ELF-1 (cell line): Measurements from ENCODE around the gene TMEM250.
A peak's percentile ranks its signal among the peaks of the same experiment; 100 is the strongest.
"Not testable (repeated sequence)": the region's sequence is repeated elsewhere in the genome, so short reads cannot be mapped to it uniquely, and the experiment has no call there.

Experiments used
- DNase-seq: peaks from one replicate; pipeline ENCODE4 v3.0.0-alpha.2; 2016; ENCODE audit warnings: low read depth, low spot score

The TMEM250 gene

DNA sequence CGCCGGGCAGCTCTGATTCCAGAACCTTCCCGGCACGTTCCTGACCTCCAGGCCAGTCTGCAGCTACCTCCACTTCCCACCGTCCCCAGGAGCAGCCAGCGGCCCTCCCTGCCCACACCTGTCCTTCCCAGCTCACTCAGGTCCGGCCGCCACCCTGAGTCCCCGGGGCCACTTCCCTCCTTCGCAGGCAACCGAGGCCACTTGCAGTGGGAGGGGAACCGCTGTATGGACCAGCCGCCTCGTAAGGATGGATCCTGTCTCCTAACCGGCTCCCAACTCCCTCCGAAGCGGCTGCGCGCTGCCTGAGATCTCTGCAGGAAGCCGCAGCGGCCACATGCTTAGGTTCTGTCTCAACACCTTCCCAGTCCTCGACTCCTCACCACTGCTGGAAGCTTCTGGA, 7.5 kb downstream of the TMEM250 start:
- DNase-seq = no peak

DNA sequence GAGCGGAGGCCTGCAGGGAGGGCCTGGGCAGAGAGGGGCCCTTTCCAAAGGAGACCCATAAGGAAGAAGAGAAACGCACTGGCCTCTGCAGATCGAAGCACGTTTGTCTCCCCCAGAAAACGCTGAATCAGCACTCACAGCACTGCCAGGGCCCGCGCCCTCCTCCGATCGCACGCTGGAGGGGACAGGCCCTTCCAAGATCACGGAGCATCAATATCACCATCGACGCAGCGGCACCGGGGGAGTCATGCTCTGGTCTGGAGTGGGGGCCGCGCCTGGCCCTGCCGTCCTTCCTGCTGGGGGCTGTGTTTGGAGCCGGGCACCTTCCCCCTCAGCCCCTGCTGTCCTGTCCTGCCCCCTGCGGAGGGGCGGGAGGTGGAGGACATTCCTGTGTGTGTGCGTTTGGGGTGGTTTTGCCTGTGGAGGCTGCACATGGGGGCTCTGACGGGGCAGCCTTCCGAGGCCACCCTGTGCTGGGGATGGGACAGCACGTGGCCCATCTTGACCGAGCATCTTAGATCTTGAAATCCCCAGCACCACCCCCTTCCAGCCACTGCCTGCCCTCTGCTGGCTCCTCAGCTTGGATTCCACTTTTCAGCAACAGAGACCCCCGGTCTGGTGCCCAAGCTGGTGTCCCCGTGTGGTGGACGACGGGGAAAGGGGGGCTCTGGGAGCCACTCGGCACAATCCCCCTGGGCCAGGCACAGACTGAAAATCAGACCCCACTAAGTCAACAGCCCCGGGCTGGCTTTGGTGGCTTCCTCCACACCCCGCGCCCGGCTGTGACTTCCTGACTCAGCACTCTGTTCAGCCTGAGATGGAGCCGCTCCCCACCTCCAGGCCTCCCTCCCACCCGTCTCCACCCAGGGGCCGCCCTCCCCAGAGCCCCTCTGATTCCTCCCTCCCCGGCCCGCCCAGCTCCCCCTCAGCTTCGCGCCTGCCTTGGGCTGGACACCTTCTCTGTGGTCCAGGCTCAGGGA, 8.3 kb downstream of the TMEM250 start:
- DNase-seq = peak; percentile 67

DNA sequence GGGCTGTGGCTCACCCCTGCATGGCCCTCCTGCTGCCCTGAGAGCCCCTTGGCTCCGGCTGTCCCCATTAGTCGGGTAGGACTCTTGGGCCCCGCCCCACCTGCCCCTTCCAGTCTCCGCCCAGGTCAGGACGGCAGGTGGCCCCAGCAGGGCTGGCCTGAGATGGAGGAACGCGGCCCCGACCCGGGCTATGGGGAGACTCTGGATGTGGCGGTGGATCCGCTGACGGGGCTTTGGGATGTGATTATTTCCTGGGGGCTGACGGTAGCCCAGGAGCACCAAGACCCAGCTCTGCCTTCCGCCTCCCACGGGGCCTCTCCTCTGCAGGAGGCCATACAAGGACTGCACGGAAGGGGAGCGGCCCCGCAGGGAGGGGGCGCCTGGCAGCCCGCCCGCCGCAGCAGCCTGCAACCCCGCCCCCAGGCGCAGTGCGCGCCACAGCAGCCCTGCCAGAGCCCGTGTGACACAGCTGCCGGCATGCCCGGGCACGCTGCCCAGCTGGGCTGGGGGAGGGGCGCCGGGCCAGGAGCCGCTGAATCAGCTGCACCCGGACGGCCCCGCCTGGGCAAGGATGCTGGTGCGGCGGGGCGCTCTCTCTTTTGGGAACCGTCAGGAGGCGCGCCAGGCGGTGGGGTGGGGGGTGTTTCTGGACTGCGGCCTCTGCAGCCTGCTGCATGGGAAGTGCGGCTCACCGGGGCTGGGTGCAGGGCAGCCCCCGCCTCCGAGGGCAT, 9.2 kb downstream of the TMEM250 start:
- DNase-seq = peak; percentile 78

DNA sequence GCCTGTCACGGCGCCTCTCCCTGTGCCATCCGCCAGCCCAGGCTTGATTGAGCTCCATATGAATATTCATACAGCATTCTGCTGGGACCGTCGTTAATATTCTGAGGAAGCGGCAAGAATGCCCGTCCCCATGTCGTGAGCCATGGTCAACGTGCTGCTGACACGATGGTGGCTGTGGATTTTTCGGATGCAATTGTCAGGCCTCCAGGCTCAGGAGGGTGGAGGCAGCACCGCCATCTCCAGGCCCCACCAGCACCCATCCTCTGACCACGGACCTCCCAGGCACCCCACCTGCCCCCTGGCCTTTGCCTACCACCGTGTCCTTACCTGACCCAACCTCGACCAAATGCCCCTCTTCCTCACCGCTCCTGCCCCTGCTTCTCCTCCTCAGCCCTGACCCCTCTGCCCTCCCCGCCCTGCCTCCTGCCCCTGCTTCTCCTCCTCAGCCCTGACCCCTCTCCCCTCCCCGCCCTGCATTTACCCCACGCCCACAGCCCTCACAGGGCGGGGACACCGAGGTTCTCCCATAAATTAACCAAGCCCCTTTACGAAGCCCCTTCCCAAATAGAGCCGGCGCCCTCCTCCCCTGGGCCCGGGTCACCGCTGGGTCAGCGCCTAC, 9.9 kb downstream of the TMEM250 start:
- DNase-seq = no peak

DNA sequence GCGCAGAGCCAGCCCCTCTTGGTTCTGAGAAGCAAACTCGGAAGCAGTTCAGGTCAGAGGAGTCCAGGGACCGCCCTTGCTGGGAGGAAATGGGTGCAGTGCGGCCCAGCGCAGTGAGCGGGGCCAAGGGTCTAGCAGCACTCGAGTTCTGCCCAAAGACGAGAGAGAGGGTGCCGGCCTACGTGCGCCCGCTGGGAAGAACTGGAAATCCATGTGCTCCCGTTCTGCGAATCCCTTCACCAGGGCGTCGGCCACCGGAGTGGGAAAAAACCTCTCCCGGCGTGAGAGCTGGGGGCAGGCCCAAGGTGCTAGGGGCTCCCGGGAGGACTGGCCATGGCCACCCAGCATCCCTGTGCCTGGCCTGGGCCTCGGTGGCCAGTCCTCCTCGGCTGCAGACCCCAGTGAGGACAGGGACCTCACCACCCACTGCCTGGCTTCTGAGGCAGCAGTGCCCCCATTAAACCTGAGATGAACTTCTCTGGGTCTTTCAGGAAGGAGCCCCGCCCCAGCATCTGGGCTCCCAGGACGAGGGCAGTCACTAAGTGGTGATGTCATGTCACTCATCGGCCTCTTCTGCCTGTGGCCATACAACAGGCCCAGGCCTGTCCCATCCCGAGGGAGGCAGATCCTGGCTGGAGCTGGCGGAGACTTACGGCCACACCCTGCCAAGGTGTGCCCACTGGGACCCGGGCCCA, 10.6 kb downstream of the TMEM250 start:
- no peak for DNase-seq

DNA sequence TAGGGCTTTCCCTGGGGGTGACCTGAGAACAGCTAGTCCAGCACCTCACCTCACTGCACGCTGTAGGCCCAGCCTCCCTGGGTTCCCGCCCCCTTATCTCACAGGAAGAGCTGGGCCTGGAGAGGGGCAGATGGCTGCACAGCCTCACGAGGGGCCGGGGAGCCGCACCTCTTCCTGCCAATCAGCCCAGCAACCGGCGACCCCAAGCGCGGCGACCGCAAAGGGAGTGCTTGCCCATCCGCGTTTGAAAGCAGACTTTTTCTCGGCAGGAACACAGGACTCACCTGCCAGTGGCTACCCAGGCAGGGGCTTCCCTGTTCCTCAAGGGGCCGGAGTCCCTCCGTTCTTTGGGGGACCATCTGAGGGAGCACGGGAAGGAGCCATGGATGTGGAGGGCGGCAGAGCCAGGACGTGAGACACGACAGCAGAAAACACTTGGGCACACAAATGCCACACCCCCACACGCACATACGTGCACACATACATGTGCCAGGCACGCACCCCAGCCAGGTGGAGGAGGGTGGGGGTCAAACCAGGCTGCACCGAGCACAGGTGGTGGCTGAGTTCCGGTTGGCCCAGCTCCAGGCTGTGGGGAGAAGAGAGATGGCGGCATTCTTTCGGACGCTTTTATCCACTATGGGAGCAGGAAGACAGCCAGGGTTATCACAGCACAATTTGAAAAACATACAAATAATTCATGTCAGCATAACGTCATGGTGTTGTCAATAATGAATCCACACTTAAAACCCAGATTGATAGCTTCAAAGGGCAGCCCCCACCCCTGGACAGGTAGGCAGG, 11.3 kb downstream of the TMEM250 start:
- no peak for DNase-seq

DNA sequence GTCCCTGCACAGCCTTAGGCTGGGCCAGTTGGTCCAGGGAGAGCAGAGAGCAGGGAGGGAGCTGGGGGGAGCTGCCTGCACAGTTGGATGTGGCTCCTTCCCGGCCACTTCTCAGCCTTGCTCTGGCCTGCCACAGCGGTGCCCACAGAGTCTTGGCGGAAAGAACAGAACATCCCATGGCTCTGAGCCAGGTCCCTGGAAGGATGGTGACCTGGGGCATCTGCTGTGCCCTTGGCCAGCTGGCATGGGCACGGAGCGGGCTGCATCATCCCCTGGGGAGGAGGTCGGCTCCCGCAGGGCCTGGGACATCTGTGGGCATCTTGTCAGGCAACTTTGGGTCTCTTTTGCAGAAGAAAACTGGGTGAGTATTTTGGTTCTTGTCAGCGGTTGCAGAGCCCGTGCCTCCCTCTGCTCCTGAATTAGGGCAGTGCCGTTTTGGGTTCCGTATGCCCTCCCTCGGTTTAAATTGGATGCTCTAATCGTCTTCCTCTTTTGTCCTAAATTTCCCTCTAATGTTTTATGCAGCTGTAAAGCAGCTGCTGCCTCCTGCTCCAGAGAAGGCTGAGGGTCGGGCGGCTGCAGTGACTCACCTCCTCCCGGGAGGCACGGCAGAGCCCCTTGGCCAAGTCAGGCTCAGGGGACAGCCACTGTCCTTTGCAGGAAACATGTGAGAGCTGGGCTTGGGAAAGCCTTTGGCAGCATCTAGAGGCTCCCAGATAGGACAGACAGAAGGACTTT, 13.1 kb downstream of the TMEM250 start:
- no peak for DNase-seq

DNA sequence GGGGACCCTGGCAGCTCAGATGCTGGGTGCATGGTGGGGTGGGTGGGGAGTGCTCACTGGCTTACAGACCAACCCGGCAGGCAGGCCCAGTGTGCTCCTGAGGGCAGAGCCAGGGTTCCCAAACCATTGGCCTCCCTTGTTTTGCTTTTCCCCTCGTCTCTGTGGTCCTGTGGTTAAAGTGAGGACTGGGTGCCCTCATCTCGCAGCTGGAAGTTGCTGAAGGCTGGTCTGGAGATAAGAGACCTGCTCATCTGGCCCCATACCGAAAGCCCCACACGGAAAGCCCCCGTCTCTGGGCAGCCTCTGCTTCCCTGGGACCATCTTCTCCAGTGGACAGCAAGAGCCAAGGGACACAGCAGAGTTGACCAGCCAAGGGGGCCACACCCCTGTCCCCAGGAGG, 13.8 kb downstream of the TMEM250 start:
- DNase-seq = no peak

DNA sequence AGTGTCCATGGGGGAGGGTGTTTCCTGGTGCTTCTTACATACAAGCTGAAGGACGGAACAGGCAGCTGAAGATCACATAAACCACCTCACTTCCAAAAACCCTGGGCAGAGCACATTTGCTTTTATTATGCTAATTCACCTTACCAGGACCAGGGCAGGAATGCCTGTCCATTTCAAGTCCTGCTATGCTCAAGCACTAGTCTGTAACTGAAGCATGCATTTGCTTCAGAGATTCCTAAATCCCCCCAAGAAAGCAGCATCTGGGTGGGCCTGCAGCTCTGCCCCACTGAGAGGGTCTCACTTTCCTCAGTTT, 14.2 kb downstream of the TMEM250 start:
- DNase-seq = no peak

DNA sequence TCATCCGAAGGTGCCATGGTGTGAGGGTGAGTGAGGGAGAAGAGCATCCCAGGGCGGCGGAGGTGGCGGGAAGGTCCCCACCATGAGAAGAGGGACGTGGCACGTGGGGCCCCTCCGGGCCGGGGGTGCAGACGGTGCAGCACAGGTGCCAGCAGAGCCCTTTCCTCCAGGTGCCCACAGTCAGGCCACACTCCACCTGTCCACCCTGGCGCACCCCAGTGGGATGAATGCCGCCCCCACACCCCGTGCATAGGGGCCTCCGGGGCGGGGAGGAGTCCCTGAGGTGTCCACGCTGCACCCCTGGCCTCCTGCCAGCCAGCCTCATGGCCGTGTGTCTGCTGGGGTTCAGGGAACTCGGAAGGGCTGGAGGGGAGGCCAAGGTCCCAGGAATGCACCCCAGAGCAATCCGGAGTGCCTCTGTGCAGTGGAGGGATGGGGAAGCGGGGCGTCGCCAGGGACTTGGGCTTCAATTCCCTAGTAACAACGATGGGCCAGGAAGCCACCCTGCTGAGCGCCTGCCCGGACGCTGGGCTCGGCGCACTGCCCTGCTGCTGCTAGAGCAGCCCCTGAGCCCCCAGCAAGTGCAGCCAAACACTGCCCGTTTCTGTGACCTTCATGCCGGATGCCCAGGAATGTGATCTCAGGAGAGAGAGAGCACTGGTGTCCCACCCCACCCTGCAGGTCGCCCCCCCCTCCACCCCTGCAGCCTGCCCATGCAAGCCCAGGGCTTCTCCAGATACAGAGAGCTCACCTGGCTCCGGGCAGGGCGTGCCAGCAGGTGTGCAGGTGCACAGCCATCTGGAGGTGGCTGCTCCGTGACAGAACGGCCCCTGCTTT, 14.8 kb downstream of the TMEM250 start:
- no peak for DNase-seq

DNA sequence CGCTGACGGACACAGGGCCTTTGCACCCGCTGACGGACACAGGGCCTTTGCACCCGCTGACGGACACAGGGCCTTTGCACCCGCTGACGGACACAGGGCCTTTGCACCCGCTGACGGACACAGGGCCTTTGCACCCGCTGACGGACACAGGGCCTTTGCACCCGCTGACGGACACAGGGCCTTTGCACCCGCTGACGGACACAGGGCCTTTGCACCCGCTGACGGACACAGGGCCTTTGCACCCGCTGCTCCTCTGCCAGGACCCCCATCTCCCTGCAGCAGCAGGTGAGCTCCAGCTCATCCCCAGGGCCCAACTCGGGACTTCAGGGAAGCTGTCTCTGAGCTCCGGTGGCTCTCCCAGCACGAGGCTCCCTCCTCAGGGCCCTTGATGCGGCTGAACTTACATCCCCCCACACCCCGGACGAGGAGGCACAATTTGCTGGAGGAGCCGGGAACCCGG, 17.0 kb downstream of the TMEM250 start:
- not testable (repeated sequence) for DNase-seq

DNA sequence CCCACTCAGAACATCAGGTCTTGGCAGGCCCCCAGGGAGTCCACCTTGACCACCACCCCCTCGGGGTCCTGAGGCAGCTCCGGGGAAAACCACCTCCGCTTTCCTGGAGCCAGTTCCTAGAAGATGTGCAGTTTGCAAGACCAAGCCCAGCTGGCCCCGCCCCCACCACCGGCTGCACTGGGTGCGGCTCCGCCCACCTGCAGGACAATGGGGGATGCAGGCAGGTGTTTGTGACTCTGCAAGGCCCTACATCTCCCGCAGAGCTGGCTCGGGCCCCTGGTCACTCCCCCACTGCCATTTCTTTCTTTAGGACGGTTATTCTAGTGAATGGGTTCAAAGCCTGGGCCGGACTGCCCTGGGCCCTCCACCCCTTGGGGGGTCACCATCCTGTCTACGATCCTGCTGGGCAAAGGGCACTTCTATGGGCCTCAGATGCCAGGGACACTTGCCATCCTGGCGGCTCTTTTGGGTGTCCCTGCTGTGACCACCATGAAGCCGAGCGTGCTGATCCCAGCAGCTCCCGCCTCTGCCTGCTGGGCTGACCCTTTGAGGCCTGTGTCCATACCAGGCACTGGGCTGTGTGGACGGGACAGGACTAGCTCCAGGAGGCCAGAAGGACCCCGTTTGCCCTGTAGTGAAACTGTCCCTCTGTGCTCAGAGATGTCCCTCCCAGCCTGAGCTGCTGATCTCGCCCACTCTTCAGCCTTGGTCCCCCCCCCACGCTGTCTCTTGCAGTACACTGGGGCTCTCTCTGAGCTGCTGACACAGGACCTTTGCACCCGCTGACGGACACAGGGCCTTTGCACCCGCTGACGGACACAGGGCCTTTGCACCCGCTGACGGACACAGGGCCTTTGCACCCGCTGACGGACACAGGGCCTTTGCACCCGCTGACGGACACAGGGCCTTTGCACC, 17.7 kb downstream of the TMEM250 start:
- peak; percentile 84 for DNase-seq

DNA sequence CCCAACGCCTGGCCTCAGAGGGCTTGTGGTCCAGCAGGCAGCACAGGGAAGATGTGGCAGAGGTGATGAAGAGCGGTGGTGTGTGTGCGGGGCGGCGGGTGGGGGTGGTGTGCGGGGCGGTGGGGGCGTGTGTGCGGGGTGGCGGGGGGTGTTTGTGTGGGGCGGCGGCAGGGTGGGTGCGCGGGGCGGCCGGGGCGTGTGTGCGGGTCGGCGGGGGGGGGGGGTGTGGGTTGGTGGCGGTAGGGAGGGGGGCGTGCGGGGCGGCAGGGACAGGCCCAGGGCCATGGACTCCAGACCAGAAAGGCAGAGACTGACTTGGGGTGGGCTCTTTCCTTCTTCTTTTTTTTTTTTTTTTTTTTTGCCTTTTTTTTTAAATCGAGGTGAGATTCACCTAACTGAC, 19.1 kb downstream of the TMEM250 start:
- no peak for DNase-seq

DNA sequence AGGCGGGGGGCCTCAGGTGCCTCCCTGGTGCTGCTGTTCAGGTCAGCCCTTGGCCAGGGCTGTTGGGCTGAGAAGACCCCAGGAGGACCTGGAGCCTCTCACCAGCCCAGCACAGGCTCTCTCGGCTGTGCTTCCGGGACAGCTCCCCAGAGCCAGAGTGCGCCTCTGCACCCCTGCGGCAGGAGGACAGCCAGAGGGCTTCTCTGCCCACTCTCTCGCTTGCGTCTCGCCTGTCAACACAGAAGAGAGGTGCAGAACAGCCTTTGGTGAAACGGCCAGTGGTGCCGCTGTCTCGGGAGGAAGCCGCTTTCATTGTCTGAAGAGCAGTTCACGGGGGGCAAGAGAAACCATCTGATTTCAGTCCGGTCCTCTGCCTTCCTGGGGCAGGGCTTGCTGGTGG, 19.8 kb downstream of the TMEM250 start:
- no peak for DNase-seq

DNA sequence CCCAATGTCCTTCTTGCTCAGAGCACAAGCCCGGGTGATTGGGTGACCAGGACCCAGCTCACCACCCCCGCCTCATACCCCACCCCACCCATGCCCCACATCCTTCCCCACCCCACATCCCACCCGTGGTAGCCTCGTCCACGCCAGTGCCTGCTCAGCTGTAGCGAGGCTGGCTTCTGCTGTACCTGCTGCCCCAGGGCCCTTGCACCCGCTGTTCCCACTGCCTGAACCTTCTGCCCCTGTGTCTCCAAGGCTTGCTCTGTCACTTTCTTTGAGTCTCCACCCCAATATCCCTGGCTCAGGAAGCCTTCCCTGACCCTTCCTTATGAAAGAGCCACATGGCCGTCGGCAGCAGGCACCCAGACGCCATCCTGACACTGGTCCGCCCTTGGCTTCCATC, 20.5 kb downstream of the TMEM250 start:
- no peak for DNase-seq

DNA sequence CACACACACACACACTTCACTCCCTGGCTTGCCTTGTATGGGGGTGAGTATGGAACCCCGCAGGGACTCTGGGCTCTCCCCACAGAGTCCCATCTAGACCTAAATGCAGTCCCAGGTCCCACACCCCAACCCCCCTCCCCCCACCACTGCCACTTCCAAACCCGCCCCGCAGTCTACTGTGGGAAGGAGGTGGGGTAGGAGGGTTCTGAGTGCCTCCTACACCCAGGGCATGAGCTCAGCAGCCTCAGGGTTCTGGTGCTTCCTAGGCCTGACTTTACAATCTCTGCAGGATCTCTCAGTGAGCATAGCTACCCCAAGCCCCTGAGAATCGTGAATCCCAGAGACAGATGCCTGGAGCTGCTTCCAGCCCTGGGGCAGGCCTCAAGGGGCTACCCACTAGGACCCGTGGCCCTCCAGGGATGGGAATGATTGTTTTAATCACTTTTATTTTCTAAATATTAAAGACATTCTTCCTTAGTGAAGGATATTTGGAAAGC, 22.1 kb downstream of the TMEM250 start:
- no peak for DNase-seq

DNA sequence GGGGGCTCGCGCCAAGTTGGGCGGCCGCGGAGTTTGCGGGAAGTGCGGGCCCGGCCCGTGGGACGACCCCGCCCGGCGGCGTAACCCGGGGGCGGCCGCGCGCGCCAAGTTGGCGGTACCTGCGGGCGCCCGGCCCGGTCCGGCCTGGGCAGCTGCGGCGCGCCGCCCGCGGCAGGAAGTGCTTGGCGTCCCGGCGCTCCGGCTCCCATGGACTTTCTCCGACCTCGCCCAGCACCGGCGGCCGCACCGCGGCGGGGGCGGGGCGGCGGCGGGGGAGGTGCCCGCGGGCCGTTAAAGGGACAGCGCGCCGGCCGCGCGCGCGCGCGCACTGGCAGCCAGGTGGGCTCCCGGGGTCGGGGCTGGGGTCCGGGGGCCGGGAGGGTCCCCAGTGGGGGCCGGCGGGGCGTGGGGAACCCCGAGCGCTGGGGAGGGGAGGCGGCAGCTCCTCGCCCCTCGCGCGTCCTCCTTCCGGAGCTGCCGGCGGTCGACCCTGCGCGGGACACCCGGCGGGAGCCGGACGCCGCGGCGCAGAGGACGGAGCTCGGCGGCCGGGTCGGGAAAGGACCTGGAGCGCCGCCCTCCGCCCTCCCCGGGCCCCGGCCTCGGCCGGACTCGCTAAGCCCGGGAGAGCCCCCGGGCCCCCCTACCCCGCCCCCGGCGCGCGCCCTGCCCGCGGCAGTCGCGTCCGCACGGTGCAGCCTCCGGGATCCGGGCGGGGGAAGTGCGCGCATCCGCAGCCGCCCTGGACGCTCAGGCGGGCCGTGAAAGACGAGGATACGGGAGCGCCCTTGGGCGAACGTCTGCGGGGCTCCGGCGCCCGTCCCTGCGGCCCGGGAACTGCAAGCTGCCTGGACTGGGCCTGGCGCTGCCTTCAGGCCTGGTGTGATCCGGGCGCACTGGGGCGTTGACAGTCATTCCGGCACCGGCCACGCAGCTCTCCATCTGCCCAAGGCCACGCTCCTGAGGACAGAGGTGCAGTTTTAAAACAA, 23.3 kb downstream of the TMEM250 start, which contains the start of gene NACC2:
Gene NACC2, minus strand, starts transcription at position 220 of the 989 bp plus-strand sequence. CDS start 44,768 bp downstream, outside the sequence.
- DNase-seq = no peak
